ENCODE results near the gene RAB11FIP3. TPM values are rescaled to one million over a fixed set of nuclear protein-coding genes. Genes with fewer than 3 reads are reported as not detected.
A peak's percentile ranks its signal among the peaks of the same experiment; 100 is the strongest.

The RAB11FIP3 gene
- total and polyA plus RNA-seq, 9 of the 15 experiments (the other 6 are each of a cell fraction or from before 2014, with no cell fraction given), result 0.46 to 13.1 (median 4.3) TPM

DNA sequence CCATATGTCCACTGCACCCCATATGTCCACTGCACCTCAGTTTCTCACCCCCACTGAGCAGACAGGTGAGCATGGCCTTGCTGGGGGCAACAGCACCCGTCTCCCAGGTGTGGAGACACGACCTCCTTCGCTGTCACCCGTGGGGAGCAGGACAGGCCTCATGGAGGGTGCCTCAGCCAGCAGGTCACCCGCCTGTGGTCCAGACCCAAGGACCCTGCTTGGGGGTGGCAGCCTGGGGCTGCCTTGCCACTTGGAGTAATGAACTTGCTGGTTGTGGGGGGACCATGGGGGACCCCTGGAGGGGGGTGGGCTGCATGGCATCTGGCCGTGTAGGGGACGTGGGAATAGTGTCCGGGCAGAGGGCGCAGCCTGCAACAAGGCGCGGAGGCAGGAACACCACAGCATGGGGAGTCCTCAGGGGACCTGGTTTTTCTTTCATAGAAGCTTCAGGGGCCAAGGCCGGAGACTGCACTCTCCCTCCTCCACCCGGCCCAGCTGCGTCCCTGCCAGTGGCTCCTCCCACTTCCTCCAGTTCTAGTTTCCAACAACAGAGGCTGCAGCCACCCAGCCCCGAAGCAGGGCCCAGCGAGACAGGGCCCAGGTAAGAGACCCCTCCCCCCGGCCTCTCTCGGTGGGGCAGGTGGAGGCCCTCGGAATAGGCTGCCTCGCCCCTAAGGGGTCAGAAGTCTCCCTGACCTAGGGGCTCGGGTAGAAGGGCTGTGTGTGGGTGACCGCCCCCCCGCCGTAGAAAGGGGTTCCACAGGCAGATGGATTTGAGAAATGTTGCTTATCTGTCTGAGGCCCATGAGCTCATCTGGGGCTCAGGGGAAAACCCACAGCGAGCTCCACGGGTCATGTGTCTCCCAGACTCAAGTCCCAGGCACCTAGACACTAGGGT lies 141.3 kb downstream of the RAB11FIP3 start, which contains the start of gene NHLRC4 (continued):
- TF ChIP-seq, protein P1, sequence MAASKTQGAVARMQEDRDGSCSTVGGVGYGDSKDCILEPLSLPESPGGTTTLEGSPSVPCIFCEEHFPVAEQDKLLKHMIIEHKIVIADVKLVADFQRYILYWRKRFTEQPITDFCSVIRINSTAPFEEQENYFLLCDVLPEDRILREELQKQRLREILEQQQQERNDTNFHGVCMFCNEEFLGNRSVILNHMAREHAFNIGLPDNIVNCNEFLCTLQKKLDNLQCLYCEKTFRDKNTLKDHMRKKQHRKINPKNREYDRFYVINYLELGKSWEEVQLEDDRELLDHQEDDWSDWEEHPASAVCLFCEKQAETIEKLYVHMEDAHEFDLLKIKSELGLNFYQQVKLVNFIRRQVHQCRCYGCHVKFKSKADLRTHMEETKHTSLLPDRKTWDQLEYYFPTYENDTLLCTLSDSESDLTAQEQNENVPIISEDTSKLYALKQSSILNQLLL (CRISPR knock-in tag; IDR thresholded peaks at IDR 0.05; ENCODE audit: borderline replicate concordance), result no peak
- no peak for TF ChIP-seq MED1 (CRISPR knock-in tag; IDR thresholded peaks at IDR 0.05; ENCODE audit: borderline replicate concordance)
- peak; percentile 36; the same call in 1 of the 2 replicates for TF ChIP-seq ZNF644 (tag; IDR thresholded peaks at IDR 0.05; ENCODE audit: low read depth)
- no peak for TF ChIP-seq ZNF174 (CRISPR knock-in tag; IDR thresholded peaks at IDR 0.05)
- TF ChIP-seq PHF21A (IDR thresholded peaks at IDR 0.05; ENCODE audit: borderline replicate concordance, low read depth), result no peak
- no peak for TF ChIP-seq ZNF586 (CRISPR knock-in tag; conservative IDR thresholded peaks at IDR 0.05)
- TF ChIP-seq, protein P2, sequence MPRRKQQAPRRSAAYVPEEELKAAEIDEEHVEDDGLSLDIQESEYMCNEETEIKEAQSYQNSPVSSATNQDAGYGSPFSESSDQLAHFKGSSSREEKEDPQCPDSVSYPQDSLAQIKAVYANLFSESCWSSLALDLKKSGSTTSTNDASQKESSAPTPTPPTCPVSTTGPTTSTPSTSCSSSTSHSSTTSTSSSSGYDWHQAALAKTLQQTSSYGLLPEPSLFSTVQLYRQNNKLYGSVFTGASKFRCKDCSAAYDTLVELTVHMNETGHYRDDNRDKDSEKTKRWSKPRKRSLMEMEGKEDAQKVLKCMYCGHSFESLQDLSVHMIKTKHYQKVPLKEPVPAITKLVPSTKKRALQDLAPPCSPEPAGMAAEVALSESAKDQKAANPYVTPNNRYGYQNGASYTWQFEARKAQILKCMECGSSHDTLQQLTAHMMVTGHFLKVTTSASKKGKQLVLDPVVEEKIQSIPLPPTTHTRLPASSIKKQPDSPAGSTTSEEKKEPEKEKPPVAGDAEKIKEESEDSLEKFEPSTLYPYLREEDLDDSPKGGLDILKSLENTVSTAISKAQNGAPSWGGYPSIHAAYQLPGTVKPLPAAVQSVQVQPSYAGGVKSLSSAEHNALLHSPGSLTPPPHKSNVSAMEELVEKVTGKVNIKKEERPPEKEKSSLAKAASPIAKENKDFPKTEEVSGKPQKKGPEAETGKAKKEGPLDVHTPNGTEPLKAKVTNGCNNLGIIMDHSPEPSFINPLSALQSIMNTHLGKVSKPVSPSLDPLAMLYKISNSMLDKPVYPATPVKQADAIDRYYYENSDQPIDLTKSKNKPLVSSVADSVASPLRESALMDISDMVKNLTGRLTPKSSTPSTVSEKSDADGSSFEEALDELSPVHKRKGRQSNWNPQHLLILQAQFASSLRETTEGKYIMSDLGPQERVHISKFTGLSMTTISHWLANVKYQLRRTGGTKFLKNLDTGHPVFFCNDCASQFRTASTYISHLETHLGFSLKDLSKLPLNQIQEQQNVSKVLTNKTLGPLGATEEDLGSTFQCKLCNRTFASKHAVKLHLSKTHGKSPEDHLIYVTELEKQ (CRISPR knock-in tag; IDR thresholded peaks at IDR 0.05), result no peak
- TF ChIP-seq GATA2 (CRISPR knock-in tag; IDR thresholded peaks at IDR 0.05), result peak; percentile 76
- no peak for TF ChIP-seq EZH2 (IDR thresholded peaks at IDR 0.05; ENCODE audit: borderline replicate concordance, low read depth, low read length)
- TF ChIP-seq ZNF551 (CRISPR knock-in tag; IDR thresholded peaks at IDR 0.05), result no peak
- peak; percentile 53 for TF ChIP-seq TCF3 (CRISPR knock-in tag; IDR thresholded peaks at IDR 0.05)
- TF ChIP-seq NFIX (CRISPR knock-in tag; IDR thresholded peaks at IDR 0.05; ENCODE audit: low read depth), result no peak
- TF ChIP-seq FOSL1 (tag; conservative IDR thresholded peaks at IDR 0.05), result peak; percentile 76
- no peak for TF ChIP-seq KAT7 (CRISPR knock-in tag; IDR thresholded peaks at IDR 0.05; ENCODE audit: borderline replicate concordance)
- peak in 1 of 2 experiments; percentile 75; a peak in 2 of 4 replicates for TF ChIP-seq NONO (IDR thresholded peaks at IDR 0.05; ENCODE audit: low read depth in 2 of 2, low read length in 1 of 2)
- no peak for TF ChIP-seq ZNF274 (IDR thresholded peaks at IDR 0.05; ENCODE audit: borderline replicate concordance, low read depth, low read length)
- TF ChIP-seq, protein P3, sequence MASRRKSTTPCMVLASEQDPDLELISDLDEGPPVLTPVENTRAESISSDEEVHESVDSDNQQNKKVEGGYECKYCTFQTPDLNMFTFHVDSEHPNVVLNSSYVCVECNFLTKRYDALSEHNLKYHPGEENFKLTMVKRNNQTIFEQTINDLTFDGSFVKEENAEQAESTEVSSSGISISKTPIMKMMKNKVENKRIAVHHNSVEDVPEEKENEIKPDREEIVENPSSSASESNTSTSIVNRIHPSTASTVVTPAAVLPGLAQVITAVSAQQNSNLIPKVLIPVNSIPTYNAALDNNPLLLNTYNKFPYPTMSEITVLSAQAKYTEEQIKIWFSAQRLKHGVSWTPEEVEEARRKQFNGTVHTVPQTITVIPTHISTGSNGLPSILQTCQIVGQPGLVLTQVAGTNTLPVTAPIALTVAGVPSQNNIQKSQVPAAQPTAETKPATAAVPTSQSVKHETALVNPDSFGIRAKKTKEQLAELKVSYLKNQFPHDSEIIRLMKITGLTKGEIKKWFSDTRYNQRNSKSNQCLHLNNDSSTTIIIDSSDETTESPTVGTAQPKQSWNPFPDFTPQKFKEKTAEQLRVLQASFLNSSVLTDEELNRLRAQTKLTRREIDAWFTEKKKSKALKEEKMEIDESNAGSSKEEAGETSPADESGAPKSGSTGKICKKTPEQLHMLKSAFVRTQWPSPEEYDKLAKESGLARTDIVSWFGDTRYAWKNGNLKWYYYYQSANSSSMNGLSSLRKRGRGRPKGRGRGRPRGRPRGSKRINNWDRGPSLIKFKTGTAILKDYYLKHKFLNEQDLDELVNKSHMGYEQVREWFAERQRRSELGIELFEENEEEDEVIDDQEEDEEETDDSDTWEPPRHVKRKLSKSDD (conservative IDR thresholded peaks at IDR 0.05; ENCODE audit: low read length), result no peak

Measured in K562 (cell line).